Vagina (tissue), 2 donors: ENCODE data around the gene RBKS. TPM values are rescaled to one million over a fixed set of nuclear protein-coding genes. Genes with fewer than 3 reads are reported as not detected.

Experiments used
- DNase-seq, 2 donors: peaks; one replicate each; pipeline ENCODE4 v3.0.0-alpha.2; 2017; ENCODE audit errors: extremely low spot score in 2 of 2
- H3K27ac ChIP-seq: fragments of 200-600 bp; sonication (generic); one replicate; pipeline ENCODE4 v1.5.1; 2019
- H3K27me3 ChIP-seq: fragments of 200-600 bp; sonication (generic); one replicate; pipeline ENCODE4 v1.5.1; 2019
- H3K36me3 ChIP-seq, 2 donors: fragments of 200-600 bp; sonication (generic); one replicate each; pipeline ENCODE4 v1.5.1; 2017 to 2019
- H3K4me1 ChIP-seq: fragments of 200-600 bp; sonication (generic); one replicate; pipeline ENCODE4 v1.5.1; 2019
- H3K4me3 ChIP-seq, 2 donors: fragments of 200-600 bp; sonication (generic); 1 replicate in 1 of 2; 2 replicates in 1 of 2; pipeline ENCODE4 v1.5.1; 2016 to 2019
- H3K9me3 ChIP-seq: fragments of 200-600 bp; sonication (generic); one replicate; pipeline ENCODE4 v1.5.1; 2019
- POLR2A ChIP-seq, 2 donors: fragments of 450-650 bp; IDR thresholded peaks; one replicate each; pipeline ENCODE4 v1.6.1; 2017; ENCODE audit warnings: antibody characterized with exemption in 2 of 2, mild to moderate bottlenecking in 2 of 2, moderate library complexity in 2 of 2
- POLR2AphosphoS5 ChIP-seq, 2 donors: sonication (generic); formaldehyde crosslinking; IDR thresholded peaks; one replicate each; pipeline ENCODE4 v1.9.0; 2017; ENCODE audit warnings: antibody characterized with exemption in 2 of 2, mild to moderate bottlenecking in 2 of 2, low read depth in 1 of 2; ENCODE audit not compliant: insufficient read depth in 1 of 2
- intact Hi-C: fragments of 100-400 bp; cut with DNase I; formaldehyde crosslinking; loops from one replicate; pipeline ENCODE4 v1.15.1; 2023
- total RNA-seq: library from RNA; depleted of rRNA; stranded (reverse); fragments of >200 nt; gene quantifications from one replicate; pipeline ENCODE4 v1.2.3, GENCODE V29; 2016
- TF ChIP-seq, protein P1 (sequence below), 3 experiments: fragments of 450-650 bp in 2 of 3; fragments of 200-600 bp in 1 of 3; sonication (generic) in 1 of 3; IDR thresholded peaks; one replicate each; pipeline ENCODE4 v1.5.1; 2017 to 2019; ENCODE audit warnings: antibody characterized with exemption in 3 of 3, mild to moderate bottlenecking in 2 of 3, moderate library complexity in 2 of 3

Gene RBKS
- total RNA-seq, 1 donor from 2014 or later, result 2.2 TPM

DNA sequence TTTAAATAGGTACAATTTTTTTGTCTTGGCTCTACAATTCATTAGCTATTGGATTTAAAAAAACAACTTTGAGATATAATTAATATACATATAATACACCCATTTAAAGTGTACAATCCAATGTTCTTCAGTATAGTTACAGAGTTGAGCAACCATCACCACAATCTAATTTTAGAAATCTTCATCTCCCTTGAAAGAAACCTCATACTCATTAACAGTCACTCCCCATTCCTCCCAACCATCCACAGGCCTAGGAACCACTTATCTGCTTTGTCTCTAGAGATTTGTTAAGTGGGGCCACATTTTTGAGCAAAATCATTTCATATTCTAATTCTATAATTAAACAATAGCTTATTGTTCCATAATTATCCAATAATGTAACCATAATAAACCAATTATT is 86.0 kb downstream of the RBKS start:
- no peak for DNase-seq
- intact Hi-C loops, result no loop called here
- H3K36me3 ChIP-seq, result no peaks in the 10 kb centered on the region

GRCh38 chr2:27803046-27803445 is 87.1 kb downstream of the RBKS start:
- intact Hi-C loops, result no loop called here
- Histone ChIP-seq H3K27me3 (no peaks in the 10 kb centered on the region), H3K9me3 (no peaks in the 10 kb centered on the region), H3K4me1 (no peaks in the 10 kb centered on the region), H3K4me3 (no peak overlapping the region), H3K27ac (no peak overlapping the region), H3K36me3 (no peaks in the 10 kb centered on the region)
- TF ChIP-seq POLR2AphosphoS5 (IDR thresholded peaks at IDR 0.05; ENCODE audit: insufficient read depth in 1 of 2, low read depth in 1 of 2) (no peak), POLR2A (IDR thresholded peaks at IDR 0.05) (no peak)
- TF ChIP-seq, protein P1, sequence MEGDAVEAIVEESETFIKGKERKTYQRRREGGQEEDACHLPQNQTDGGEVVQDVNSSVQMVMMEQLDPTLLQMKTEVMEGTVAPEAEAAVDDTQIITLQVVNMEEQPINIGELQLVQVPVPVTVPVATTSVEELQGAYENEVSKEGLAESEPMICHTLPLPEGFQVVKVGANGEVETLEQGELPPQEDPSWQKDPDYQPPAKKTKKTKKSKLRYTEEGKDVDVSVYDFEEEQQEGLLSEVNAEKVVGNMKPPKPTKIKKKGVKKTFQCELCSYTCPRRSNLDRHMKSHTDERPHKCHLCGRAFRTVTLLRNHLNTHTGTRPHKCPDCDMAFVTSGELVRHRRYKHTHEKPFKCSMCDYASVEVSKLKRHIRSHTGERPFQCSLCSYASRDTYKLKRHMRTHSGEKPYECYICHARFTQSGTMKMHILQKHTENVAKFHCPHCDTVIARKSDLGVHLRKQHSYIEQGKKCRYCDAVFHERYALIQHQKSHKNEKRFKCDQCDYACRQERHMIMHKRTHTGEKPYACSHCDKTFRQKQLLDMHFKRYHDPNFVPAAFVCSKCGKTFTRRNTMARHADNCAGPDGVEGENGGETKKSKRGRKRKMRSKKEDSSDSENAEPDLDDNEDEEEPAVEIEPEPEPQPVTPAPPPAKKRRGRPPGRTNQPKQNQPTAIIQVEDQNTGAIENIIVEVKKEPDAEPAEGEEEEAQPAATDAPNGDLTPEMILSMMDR (IDR thresholded peaks at IDR 0.05), result no peak
- no peak for DNase-seq

More for the DNA sequence above, 86.0 kb downstream of the RBKS start:
- no peak overlapping the region for H3K27ac ChIP-seq
- H3K9me3 ChIP-seq, result no peaks in the 10 kb centered on the region
- H3K4me1 ChIP-seq, result no peaks in the 10 kb centered on the region
- H3K27me3 ChIP-seq, result no peaks in the 10 kb centered on the region
- TF ChIP-seq POLR2AphosphoS5 (IDR thresholded peaks at IDR 0.05; ENCODE audit: insufficient read depth in 1 of 2, low read depth in 1 of 2) (no peak), POLR2A (IDR thresholded peaks at IDR 0.05) (no peak)
- TF ChIP-seq, protein P1 (IDR thresholded peaks at IDR 0.05), result no peak
- no peak overlapping the region for H3K4me3 ChIP-seq

- H3K27ac ChIP-seq, result no peak overlapping the region
- no peaks in the 10 kb centered on the region for H3K4me1 ChIP-seq
- DNase-seq, result no peak
- H3K36me3 ChIP-seq, result no peaks in the 10 kb centered on the region
- H3K4me3 ChIP-seq, result no peak overlapping the region
- H3K27me3 ChIP-seq, result no peaks in the 10 kb centered on the region
- TF ChIP-seq, protein P1 (IDR thresholded peaks at IDR 0.05), result no peak
- TF ChIP-seq POLR2AphosphoS5 (IDR thresholded peaks at IDR 0.05; ENCODE audit: insufficient read depth in 1 of 2, low read depth in 1 of 2) (no peak), POLR2A (IDR thresholded peaks at IDR 0.05) (no peak)
- intact Hi-C loops, result no loop called here
- H3K9me3 ChIP-seq, result no peaks in the 10 kb centered on the region
These were observed 87.6 kb downstream of the RBKS start for GRCh38 chr2:27802547-27802946.

DNA sequence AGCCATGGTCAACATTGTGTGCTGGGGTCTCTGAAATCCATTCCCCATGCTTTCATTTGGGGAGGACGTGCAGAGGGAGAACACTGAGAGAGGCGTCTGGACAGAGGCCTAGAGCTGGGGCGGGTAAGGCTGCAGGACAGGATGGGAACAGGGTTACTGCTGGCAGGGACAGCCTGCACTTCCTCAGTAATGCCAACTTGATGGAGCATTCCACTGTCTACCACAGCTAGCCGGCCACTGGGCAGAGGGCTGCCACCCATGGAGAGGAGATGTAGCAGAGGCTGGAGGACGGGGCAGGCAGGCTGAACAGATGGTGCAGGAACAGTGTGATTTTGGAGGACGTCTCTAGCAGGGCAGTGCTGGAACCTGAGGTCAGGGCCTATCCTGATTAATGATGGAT is 89.3 kb downstream of the RBKS start:
- DNase-seq, result no peak
- no peak for TF ChIP-seq POLR2AphosphoS5 (IDR thresholded peaks at IDR 0.05; ENCODE audit: insufficient read depth in 1 of 2, low read depth in 1 of 2)
- TF ChIP-seq, protein P1 (IDR thresholded peaks at IDR 0.05), result no peak
- no peak for TF ChIP-seq POLR2A (IDR thresholded peaks at IDR 0.05)
- Histone ChIP-seq H3K9me3 (no peaks in the 10 kb centered on the region), H3K27me3 (no peaks in the 10 kb centered on the region), H3K27ac (peak overlapping the region; percentile 69), H3K36me3 (no peaks in the 10 kb centered on the region), H3K4me3 (no peak overlapping the region), H3K4me1 (no peaks in the 10 kb centered on the region)
- intact Hi-C loops, result no loop called here

GRCh38 chr2:27799646-27800010 is 90.6 kb downstream of the RBKS start:
- no peak for DNase-seq
- Histone ChIP-seq H3K4me1 (no peaks in the 10 kb centered on the region), H3K36me3 (no peaks in the 10 kb centered on the region), H3K9me3 (no peaks in the 10 kb centered on the region), H3K27me3 (no peaks in the 10 kb centered on the region), H3K4me3 (no peak overlapping the region), H3K27ac (peak overlapping the region; percentile 69)
- TF ChIP-seq, protein P1 (IDR thresholded peaks at IDR 0.05), result no peak
- TF ChIP-seq POLR2A (IDR thresholded peaks at IDR 0.05) (no peak), POLR2AphosphoS5 (IDR thresholded peaks at IDR 0.05; ENCODE audit: insufficient read depth in 1 of 2, low read depth in 1 of 2) (no peak)
- intact Hi-C loops, result no loop called here
